HUES6 (cell line): ENCODE data around the gene FANCD2OS.

Source experiments
- H3K27ac ChIP-seq: 2 replicates; pipeline ENCODE4 v1.7.0; 2013; ENCODE audit warnings: low read depth, mild to moderate bottlenecking, low read length, inconsistent platforms
- H3K27me3 ChIP-seq: 2 replicates; pipeline ENCODE4 v1.6.1; 2013; ENCODE audit warnings: low read length; ENCODE audit not compliant: control insufficient read depth, insufficient read depth
- H3K36me3 ChIP-seq: 2 replicates; pipeline ENCODE4 v1.6.1; 2013; ENCODE audit warnings: low read length; ENCODE audit not compliant: control insufficient read depth, insufficient read depth
- H3K4me1 ChIP-seq: 2 replicates; pipeline ENCODE4 v1.6.1; 2013; ENCODE audit warnings: low read length; ENCODE audit not compliant: control insufficient read depth, insufficient read depth
- H3K4me3 ChIP-seq: 2 replicates; pipeline ENCODE4 v1.5.1; 2013; ENCODE audit warnings: low read depth, low read length
- H3K9ac ChIP-seq: one replicate; pipeline ENCODE4 v1.6.1; 2013; ENCODE audit warnings: mild to moderate bottlenecking, low read length
- H3K9me3 ChIP-seq: 2 replicates; pipeline ENCODE4 v1.6.1; 2013; ENCODE audit warnings: low read depth, low read length; ENCODE audit not compliant: control insufficient read depth, insufficient read depth

Gene FANCD2OS, protein sequence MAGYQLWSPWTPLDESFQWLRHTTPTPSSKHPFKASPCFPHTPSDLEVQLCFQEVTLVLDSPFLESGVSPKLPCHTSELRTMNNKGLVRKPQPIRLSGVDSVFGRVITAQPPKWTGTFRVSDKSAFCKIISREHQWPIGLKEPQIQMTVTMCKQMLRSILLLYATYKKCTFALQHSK

GRCh38 chr3:10108091-10108490 is at the start of gene FANCD2OS:
Gene FANCD2OS (minus strand): TSS chr3:10108255. CDS start chr3:10104774, 3,481 bp downstream.
- Histone ChIP-seq H3K27me3 (no peaks in the 10 kb centered on the region), H3K36me3 (no peaks in the 10 kb centered on the region), H3K4me1 (no peaks in the 10 kb centered on the region), H3K9ac (no peak within 1 kb of the TSS), H3K27ac (no peak within 1 kb of the TSS), H3K4me3 (no peak within 1 kb of the TSS), H3K9me3 (no peaks in the 10 kb centered on the region)

DNA sequence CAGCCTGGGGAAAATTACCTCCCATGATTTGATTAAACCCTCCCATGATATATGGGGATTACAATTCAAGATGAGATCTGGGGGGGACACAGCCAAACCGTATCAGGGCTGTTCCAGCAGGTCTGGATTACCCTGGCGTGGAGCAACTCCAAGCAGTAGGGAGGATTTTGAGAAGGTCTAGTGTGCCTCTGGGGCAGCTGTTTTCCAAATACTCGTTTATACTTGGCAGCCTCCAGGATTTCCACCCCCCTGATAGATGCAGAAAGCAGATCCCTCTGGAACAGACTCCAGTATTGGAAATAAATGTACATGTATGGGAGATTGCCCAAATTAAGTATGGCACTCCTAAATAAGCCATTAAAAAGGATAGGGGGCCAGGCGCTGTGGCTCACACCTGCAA is 49.0 kb upstream of the FANCD2OS start:
- Histone ChIP-seq H3K36me3 (peaks cover 9% of the 10 kb centered on the region), H3K9ac (no peak overlapping the region), H3K27me3 (no peaks in the 10 kb centered on the region), H3K27ac (no peak overlapping the region), H3K4me1 (no peaks in the 10 kb centered on the region), H3K9me3 (no peaks in the 10 kb centered on the region), H3K4me3 (no peak overlapping the region)

DNA sequence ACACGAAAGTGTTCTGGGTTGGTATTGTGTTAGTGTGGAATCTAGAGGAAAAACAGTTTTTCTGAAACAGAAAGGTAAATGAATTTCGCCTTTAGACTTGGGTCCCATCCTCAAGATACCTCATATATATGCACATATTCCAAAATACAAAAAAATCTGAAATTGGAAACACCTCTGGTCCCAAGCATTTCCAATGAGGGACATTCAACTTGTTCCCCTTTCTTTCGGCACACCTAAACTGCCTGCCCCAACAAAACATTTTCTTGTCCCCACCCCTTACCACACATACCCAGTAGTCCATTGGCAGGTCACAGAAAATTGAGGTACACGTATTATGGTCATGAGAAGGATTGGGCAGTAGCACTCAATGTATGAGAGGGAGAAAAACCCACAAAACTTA is 47.6 kb upstream of the FANCD2OS start:
- H3K9ac ChIP-seq: no peak overlapping the region
- H3K27me3 ChIP-seq: no peaks in the 10 kb centered on the region
- no peak overlapping the region for H3K4me3 ChIP-seq
- no peaks in the 10 kb centered on the region for H3K9me3 ChIP-seq
- H3K4me1 ChIP-seq: no peaks in the 10 kb centered on the region
- no peak overlapping the region for H3K27ac ChIP-seq
- peaks cover 23% of the 10 kb centered on the region for H3K36me3 ChIP-seq

- H3K4me1 ChIP-seq: no peaks in the 10 kb centered on the region
- H3K9me3 ChIP-seq: no peaks in the 10 kb centered on the region
- H3K4me3 ChIP-seq: no peak overlapping the region
- H3K36me3 ChIP-seq: peaks cover 28% of the 10 kb centered on the region
- no peak overlapping the region for H3K9ac ChIP-seq
- H3K27me3 ChIP-seq: no peaks in the 10 kb centered on the region
- no peak overlapping the region for H3K27ac ChIP-seq
Observed at GRCh38 chr3:10155123-10155472, 47.0 kb upstream of the FANCD2OS start.

DNA sequence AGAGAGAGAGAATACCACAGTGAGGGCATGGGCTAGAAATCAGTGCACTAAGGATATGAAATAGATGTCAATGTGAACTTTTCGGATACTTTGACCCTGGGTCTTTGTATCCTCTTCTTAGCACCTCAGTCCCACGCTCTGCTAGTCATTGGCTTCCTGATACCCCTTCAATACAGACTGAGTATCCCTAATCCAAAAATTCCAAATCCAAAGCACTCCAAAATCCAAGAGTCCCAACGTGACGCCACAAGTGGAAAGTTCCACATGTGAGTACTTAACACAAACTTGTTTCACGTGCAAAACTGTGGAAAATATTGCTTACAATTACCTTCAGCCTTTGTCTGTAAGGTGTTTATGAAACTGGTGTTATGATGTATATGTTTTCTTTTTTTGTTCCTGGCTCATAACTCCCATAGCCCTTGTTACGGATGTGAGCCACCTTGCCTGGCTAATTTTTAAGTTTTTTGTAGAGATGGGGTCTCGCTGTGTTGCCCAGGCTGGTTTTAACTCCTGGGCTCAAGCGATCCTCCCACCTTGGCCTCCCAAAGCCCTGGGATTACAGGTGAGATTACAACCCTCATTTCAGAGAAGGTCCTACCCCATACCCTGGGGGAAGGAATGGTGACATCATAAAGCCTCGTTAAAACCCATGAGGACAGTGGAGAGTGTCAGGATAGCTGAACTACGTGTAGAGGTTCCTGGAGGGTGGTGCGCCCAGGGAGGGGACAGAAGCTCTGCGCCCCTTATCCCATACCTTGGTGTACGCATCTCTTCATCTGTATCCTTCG is 46.5 kb upstream of the FANCD2OS start:
- Histone ChIP-seq H3K4me1 (no peaks in the 10 kb centered on the region), H3K9ac (no peak overlapping the region), H3K9me3 (no peaks in the 10 kb centered on the region), H3K4me3 (no peak overlapping the region), H3K36me3 (peaks cover 34% of the 10 kb centered on the region), H3K27ac (no peak overlapping the region), H3K27me3 (no peaks in the 10 kb centered on the region)

- Histone ChIP-seq H3K36me3 (peaks cover 56% of the 10 kb centered on the region), H3K27ac (no peak overlapping the region), H3K9ac (no peak overlapping the region), H3K27me3 (no peaks in the 10 kb centered on the region), H3K9me3 (no peaks in the 10 kb centered on the region), H3K4me1 (no peaks in the 10 kb centered on the region), H3K4me3 (no peak overlapping the region)
Observed at GRCh38 chr3:10150987-10151386, 42.9 kb upstream of the FANCD2OS start.

DNA sequence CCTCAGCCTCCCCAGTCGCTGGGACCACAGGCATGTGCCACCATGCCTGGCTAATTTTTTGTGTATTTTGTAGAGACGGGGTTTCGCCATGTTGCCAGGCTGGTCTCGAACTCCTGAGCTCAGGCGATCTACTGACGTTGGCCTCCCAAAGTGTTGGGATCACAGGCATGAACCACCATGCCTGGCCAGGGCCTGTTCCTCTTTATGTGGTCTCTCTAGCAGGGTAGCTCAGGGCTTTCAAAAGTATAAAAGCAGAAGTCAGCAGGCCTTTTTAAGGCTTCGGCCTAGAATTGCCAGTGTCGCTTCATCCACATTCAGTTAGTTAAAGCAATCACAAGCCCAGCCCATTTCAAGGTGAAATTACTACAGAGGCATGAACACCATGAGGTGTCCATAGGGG is 41.2 kb upstream of the FANCD2OS start:
- no peaks in the 10 kb centered on the region for H3K9me3 ChIP-seq
- H3K27me3 ChIP-seq: no peaks in the 10 kb centered on the region
- H3K27ac ChIP-seq: no peak overlapping the region
- no peak overlapping the region for H3K9ac ChIP-seq
- H3K36me3 ChIP-seq: peaks cover 60% of the 10 kb centered on the region
- H3K4me1 ChIP-seq: no peaks in the 10 kb centered on the region
- H3K4me3 ChIP-seq: no peak overlapping the region

DNA sequence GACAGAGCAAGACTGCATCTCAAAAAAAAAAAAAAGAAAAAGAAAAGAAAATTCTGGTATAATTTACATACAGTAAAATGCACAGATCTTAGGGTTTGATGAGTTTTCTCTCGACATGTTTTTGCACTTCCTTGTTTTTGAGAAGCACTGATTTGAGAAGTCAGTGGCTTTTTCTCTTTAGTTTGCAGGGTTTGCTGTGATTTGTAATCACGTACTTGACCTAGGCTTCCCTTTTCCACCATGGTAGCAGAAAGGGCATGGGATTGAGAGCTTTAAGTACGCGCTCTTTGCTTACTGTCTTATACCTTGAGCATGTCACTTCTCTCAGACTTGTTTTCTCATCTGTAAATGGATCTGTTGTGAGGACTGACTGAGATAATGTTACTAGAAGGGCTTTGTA is 37.6 kb upstream of the FANCD2OS start:
- H3K27ac ChIP-seq: no peak overlapping the region
- H3K36me3 ChIP-seq: peaks cover 46% of the 10 kb centered on the region
- H3K9me3 ChIP-seq: no peaks in the 10 kb centered on the region
- no peak overlapping the region for H3K4me3 ChIP-seq
- H3K27me3 ChIP-seq: no peaks in the 10 kb centered on the region
- H3K4me1 ChIP-seq: peaks cover 5% of the 10 kb centered on the region; the same call in 1 of the 2 replicates
- H3K9ac ChIP-seq: no peak overlapping the region

- H3K36me3 ChIP-seq: peaks cover 25% of the 10 kb centered on the region
- H3K9ac ChIP-seq: peak overlapping the region; percentile 24
- peaks cover 5% of the 10 kb centered on the region; the same call in 1 of the 2 replicates for H3K4me1 ChIP-seq
- no peak overlapping the region for H3K27ac ChIP-seq
- H3K9me3 ChIP-seq: no peaks in the 10 kb centered on the region
- H3K27me3 ChIP-seq: no peaks in the 10 kb centered on the region
- H3K4me3 ChIP-seq: peak overlapping the region; percentile 99
Observed at GRCh38 chr3:10142707-10143560, 34.9 kb upstream of the FANCD2OS start.

DNA sequence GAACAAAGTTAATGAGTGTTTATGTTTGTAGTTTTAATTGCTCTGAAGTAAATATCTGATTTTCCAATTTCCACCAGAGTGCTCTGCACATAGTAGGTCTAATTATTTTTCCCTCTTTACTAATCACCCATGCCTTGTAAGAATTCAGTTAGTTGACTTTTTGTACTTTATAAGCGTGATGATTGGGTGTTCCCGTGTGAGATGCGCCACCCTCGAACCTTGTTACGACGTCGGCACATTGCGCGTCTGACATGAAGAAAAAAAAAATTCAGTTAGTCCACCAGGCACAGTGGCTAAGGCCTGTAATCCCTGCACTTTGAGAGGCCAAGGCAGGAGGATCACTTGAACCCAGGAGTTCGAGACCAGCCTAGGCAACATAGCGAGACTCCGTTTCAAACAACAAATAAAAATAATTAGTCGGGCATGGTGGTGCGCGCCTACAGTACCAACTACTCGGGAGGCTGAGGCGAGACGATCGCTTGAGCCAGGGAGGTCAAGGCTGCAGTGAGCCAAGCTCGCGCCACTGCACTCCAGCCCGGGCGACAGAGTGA is 33.0 kb upstream of the FANCD2OS start:
- Histone ChIP-seq H3K4me1 (peaks cover 5% of the 10 kb centered on the region; the same call in 1 of the 2 replicates), H3K36me3 (peaks cover 13% of the 10 kb centered on the region), H3K27ac (no peak overlapping the region), H3K4me3 (peak overlapping the region; percentile 99), H3K9ac (no peak overlapping the region), H3K9me3 (no peaks in the 10 kb centered on the region), H3K27me3 (no peaks in the 10 kb centered on the region)
